ENCODE data around the gene HOXD10. TPM values are rescaled to one million over a fixed set of nuclear protein-coding genes. Genes with fewer than 3 reads are reported as not detected.

HOXD10 gene
- total RNA-seq, 1 experiment from 2014 or later, result not detected

DNA sequence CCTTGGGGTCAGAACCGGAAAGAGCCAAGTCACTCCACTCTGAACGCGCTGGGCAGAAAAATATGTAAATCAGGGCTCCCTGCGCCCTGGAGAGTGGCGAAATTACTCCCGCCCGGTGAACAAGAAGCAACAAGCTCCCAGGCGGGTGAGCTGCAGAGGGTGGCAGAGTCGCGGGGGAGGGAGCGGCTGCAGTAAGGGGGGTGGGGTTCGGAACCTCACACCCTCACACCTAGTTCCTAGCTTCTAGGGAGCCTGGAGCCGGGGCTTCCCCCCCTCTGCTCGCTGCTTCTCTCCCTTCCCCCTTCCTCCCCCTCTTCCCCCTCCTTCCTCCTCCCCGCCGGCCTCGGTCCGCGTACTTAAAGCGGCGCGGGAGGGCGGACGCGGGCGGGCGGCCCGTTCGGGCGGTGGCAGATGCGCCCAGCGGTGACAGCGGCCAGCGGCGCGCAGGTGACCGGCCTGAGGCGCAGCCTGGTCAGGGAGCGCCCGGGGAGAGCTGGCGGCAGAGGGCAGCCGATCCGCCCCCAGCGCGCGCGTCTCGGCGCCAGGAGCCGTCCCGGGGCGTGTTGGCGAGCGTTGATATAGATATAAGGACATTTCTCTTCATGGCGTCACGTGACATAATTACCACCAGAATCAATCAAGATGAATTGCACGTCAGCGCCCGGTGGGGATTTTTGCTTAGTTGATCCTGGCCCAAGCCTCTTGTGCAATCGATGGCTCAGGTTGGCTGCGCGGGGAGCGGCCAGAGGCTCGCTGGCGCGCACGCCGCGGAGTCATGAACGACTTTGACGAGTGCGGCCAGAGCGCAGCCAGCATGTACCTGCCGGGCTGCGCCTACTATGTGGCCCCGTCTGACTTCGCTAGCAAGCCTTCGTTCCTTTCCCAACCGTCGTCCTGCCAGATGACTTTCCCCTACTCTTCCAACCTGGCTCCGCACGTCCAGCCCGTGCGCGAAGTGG lies 9.7 kb upstream of the HOXD10 start, which contains the start of gene HOXD11:
Gene HOXD11 (plus strand): TSS at position 700 of the 959 bp plus-strand sequence. CDS start 76 bp downstream, at position 776.
- DNase-seq (ENCODE audit: low spot score), result no peak

DNA sequence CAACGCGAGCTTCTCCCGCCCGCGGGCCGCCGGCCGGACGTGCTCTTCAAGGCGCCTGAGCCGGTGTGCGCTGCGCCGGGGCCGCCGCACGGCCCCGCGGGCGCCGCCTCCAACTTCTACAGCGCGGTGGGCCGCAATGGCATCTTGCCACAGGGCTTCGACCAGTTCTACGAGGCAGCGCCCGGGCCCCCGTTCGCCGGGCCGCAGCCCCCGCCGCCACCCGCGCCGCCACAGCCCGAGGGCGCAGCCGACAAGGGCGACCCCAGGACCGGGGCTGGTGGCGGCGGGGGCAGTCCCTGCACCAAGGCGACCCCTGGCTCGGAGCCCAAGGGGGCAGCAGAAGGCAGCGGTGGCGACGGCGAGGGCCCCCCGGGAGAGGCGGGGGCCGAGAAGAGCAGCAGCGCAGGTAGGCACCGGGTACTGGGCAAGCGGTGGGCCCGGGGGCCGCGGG lies 8.8 kb upstream of the HOXD10 start:
- DNase-seq (ENCODE audit: low spot score), result no peak

DNA sequence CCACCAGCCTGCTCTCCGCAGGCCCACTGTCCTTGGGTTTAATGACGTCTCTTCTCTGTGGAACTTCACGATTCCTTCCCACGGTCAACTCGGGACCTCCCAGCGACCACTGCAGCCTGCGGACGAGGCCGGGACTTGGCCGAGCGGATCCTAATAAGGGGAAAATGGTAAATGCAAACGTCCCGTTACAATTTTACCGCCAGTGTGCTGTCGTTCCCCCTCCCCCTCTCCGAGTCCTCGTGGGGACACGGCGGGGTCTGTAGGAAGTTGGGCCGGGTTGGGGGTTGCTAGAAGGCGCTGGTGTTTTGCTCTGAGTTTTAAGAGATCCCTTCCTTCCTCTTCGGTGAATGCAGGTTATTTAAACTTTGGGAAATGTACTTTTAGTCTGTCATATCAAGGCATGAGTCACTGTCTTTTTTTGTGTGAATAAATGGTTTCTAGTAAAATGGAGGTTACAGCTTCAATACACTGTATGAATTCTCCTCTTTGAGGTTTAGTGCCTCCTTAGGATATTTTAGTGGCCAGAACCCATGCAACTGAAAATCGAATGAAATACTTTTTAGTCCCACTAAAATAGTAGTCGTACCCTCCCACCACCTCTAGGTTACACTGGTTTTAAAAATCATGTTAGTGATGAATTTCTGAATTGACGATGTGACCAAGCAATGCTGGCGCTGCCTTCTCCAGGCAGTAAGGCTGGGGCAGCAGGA lies 7.2 kb upstream of the HOXD10 start:
- no peak for DNase-seq (ENCODE audit: low spot score)

DNA sequence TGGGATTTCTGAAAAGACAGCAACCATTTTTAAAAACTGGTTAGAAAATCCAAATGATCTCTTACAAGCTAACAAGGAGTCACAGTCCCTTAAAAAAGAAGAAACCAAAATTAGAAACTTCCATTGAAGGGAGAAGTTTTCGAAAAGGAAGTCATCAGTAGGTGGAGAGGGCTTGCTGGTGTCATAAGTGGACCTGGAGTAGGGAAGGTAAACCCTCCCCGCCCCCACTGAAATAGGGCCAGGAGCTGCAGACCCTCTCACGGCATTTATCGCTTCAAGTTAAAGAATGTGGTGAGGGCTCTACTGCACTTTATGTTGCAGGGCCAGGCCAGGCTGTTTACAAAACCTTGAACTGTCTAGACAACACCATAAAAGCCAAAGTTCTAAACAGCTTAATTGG lies 6.6 kb upstream of the HOXD10 start:
- no peak for DNase-seq (ENCODE audit: low spot score)

DNA sequence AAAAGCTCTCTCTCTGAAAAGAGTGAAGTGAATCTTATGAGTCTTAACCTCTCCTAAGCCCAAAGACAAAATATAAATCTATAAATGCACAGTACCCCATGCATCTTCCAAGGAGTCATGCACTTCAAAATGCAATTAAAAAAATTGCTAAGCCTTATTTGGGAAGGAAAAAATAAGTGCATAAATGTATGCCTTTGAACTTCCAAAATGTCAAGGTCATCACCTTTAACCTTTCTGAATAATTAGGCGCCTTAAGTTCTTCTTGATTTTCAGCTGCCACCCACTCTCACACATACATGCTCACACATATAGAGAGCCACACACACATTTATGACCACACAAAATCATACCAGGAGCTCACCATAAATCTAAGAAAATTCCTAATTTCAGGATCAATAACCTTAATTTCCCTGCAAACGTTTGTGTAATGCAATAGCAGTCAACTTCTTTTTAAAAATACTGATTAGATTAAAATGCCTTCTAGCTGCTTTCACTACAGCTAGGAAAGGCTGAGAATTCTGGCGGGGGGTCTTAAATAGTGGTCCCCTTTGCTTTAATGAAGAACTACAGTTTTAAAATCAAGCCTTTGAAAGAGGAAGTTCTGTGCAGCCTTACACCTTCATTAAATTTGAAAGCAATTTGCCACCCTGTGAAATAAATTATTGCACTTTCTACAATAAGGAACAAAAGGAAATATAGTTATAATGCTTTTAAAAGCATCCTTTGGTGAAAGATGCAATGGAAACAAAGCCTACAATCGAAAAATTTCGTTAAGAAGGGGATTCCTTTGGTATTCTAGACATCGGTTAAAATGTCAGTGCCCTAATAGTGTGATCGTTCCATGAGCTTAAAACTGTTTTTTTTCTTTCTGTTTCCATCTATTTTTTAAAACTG lies 5.9 kb upstream of the HOXD10 start:
- no peak for DNase-seq (ENCODE audit: low spot score)

DNA sequence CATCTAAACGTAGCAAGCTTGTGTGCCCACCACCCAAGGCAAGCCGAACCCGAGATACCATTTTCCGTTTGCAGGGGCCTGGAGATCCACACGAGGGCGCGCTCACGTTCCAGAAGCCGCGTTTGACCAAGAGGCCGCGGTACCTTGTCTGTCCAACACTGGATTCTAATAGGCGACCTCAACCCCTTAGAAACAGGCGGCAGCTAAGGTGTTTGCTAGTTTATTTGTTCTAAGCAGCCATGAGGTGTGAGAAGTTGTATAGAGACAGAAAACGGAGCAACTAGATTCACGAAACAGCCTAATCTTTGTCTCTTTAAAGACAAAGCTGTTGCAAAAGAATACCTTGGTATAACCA lies 5.3 kb upstream of the HOXD10 start:
- peak; percentile 34 for DNase-seq (ENCODE audit: low spot score)

DNA sequence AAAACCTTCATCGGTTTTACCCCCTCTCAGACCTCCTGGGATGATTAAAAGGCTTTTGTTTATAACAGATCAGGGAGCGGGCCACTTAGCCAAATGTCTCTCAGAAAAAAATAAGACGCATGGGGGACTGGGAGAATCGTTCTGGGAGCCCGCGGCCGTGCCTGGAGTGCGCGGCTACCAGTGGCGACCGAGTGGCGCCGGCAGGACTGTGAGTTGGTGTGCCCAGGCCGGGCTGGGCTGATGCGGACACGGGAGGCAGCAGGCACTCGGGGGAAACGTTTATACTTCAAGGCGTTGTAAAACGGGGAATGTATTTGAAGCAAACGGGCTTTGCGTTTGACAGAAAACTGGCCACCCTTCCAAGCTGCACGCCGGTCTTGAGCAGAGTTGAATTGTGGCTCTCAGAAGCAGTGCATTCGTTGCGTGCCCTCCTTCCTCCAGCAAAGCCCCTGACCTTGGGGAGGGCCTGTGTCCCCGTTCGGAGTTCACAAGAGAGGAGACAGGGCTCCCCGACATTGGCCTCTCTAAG lies 4.7 kb upstream of the HOXD10 start:
- no peak for DNase-seq (ENCODE audit: low spot score)

DNA sequence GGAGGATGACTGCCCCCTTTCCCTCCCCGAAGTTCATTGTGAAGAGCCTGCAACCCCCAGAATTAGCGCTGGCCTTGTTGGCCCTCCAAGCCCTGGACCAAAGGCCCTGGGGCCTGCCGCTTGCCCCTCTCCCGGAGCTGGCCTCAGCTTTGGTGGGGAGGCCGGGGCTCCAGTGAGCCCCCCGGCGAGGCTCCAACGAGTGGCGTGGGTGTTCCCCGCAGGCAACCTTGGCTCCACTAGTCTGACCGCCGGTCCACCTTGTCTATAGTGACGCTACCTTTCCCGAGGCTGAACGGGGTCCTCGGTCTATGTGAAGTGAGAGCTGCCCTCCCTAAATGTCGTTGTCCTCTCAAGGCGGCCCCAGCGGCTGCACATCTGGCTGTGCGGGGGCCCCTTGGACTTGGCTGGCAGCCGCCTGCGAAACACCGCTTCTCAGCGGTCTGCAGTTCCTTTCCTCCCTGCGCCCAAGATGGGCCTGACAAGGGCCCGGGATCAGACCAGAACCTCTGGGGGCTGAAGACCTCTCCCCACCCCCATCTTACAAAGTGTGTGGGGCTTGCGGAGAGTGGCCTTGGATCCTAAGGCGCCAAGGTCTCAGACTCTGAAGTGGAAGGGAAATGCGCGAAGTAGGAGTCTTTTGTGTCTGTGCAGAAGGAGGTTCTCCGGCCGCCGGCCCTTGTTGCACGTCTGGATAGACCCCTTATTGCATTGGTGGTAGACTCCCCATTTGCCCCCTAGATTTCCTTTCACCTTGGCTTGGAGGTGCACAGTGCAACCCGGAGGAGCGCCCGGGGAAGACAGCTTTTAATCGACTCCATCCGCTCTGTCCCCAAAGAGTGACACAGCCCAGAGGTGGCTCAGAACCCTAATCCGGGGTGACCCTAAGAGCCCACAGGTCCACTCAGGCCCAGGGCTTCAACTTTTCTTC lies 3.9 kb upstream of the HOXD10 start:
- no peak for DNase-seq (ENCODE audit: low spot score)

DNA sequence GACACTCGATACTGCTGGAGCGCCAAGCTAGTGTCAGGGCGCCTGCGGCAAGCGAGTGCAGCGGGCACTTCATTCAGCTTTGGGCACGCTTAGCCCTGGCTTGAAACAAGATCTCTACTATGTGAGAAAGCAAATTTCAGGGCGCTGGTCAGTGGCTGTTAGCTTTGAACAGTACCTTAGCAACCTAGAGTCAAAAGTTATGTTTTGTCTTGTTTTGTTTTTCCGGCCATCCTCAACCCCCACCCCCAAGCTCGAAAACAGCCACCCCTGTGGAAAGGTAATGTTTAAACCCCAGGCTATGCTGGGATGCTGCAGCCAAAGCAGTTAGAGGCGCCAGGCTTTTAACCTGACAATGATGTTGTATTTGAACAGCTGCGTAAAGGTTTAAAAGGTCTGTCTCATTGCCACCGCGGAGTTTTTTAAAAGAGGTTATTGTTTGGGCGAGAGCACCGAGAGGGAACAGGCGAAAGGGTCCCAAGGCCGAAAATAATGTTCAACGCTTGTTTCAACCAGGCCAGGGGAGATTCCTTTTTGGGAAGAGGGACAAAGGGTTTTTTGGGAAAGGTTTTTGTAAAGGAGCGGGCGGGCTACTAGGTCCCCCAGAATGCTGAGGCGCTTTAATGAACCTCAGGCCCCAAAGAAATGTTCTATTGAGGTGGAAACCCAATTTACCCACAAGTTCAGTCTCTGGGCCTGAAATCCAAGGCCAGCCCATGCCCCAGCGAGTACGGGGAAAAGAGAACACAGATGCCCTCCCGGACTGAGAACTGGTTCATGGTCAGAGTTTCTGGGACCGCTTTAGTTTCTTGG lies 2.3 kb upstream of the HOXD10 start:
- no peak for DNase-seq (ENCODE audit: low spot score)

DNA sequence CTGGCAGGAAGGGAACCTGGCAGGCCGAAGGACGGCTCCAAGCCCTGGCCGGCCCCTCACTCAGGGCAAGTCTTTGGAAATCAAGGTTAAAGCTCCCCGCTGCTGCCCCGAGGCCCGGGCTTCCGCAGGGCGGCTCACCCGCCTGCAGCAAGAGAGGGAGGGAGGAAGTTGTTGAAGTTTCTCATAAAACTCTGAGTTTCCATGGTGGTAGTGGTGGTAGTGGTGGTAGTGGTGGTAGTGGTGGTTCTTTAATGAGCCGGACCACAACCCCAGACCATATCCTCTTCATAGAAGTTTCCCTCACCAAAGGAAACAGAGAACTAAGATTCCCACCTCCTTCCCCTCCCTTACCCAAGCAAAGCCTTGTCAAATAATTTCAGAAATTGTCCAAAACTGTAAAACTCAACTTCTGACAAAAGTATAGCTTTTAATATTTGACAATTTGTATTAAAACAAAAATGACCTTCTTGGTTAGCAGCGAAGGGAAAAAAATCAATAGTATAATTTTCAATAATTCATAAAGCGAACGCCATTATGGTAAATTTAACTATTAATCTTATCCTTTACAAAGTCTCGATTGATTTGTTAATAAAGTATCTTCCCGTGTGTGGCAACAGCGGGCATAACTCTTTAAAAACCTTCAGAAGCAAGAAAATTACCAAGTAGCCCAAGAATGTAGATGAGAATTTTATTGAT lies 1.5 kb upstream of the HOXD10 start:
- DNase-seq (ENCODE audit: low spot score), result no peak

DNA sequence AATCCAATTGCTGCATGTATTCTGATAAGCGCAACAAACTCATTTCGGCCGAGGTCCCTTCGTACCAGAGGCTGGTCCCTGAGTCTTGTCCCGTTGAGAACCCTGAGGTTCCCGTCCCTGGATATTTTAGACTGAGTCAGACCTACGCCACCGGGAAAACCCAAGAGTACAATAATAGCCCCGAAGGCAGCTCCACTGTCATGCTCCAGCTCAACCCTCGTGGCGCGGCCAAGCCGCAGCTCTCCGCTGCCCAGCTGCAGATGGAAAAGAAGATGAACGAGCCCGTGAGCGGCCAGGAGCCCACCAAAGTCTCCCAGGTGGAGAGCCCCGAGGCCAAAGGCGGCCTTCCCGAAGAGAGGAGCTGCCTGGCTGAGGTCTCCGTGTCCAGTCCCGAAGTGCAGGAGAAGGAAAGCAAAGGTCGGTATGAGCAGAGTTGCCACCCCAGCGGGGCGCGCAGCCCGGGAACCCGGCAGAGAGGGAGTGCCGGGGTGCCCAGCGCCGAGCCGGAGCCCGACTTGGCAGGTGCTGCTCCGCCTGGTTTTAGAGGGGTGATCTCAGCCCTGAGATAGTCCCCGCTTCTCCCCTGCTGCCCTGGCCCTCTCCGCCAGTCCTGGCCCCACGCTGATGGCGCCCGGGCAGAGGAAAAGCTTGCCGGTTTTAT lies 714 bp downstream of the HOXD10 start:
- no peak for DNase-seq (ENCODE audit: low spot score)

DNA sequence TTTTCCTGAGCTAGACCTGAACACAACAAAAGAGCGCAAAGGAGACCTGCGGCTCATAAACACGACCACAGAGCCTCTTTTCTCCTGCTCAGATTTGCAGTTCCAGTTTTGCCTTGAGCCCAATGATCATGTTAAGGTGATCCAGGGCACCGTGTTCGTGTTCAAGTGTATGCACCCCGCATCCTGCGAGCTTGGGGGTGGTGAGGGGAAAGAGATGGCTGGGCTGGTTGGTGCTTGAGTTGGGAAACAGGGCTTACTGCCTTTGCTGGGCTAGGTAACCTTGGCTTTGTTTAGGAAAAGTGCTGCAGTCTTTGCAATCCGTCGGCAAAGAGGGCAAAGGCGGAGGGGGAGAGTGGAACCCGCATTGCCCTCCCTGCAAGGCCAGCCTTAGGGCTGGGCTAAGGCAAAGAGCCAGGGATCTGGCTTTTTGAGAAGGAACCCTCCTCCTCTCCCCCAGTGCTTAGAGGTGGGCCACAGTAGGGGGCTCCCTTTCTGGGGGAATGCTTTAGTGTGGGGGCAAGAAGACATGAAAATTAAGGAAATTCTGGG lies 1.3 kb downstream of the HOXD10 start:
- no peak for DNase-seq (ENCODE audit: low spot score)

DNA sequence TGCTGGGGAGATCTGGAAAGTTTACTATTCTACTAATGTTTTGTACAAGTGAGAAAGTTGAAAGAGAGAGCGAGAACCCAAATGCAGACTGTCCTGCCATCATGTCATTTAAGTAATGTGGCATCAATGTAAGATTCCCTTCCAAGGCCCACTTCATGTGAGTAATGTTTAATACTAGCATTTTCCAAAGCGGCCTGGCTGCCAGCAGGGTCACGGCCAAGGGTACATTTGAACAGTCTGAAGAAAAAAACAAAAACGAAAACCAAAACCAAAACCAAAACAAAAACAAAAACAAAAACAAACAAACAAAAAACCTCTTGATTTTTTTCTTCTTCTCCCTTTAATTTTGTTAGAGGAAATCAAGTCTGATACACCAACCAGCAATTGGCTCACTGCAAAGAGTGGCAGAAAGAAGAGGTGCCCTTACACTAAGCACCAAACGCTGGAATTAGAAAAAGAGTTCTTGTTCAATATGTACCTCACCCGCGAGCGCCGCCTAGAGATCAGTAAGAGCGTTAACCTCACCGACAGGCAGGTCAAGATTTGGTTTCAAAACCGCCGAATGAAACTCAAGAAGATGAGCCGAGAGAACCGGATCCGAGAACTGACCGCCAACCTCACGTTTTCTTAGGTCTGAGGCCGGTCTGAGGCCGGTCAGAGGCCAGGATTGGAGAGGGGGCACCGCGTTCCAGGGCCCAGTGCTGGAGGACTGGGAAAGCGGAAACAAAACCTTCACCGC lies 2.2 kb downstream of the HOXD10 start:
- DNase-seq (ENCODE audit: low spot score), result peak; percentile 64

DNA sequence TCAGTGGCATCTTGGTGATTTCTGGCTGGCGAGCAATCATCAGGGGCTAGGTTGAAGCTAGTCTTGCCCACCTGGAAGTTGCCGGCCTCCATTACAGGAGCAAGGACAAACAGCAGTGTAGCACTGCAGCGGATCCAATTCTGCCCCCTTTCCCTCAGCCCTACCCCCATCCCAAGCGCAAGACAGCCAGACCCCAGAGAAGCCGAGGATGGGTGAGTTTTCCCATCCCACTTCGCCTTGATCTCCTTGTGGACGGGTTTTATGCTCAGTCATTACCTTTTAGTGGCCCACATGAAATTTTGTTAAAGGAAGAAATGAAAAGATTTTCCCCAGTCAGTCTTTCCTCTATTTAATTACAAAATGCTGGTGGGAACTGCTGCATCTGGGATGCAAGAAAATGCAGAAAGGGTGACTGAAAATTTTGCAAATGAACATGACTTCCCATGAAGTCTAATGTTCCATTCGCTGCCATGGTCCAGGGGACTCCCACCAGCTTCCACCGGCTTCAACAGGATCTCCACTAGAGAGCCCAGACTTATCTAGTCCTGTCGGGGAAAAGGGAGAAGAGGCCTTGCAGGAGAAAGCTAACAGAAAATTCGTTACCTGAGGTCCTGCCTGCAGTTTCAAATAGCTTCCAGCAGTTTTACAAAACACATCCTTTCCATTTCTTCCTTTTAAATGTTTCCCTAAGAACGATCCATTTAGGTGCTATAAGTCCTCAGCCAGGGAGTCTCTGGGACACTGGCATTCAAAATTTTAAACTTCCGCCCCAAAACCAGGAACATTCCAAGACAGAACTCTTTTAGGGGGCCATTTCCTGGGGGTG lies 4.0 kb downstream of the HOXD10 start:
- no peak for DNase-seq (ENCODE audit: low spot score)

DNA sequence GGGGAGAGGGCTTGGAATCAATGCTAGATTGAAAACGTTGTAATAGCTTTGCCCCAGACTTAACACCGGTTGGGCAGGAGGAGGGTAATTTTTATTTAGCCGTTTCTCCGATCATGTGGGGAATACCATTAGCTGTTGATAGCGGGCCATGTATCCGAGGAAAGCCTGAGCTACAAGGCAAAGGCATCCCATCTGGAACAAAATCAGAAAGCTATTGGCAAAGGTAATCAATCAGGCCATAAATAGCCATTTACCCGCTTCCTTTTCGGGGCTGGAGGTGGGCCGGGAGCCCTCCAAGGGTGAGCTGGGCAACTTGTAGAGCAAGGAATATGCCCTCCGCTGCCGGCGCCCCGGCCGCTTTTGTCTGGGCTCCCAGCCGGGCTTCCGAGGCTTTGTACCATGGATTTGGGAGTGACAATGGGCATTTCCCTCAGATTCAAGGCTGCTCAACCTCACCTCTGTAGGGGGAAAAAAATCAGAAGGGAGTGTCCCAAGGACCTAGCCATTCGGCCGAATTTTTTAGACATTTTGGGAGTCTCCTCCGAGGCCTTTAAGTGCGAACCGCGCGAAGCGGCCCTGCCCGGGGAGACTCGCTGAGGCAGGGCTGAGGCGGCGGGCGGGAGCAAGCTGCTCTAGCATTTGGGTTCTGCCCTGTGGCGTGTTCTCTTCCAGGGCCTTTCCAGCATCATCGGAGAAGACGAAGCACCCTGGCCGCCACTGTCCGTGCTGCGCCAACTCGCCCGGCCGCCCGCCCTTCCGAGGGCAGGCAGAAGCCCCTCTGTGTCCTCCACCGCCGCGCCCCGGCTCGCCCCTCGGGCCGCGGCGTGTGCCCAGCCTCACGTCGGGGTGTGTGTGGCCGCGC lies 4.8 kb downstream of the HOXD10 start:
- no peak for DNase-seq (ENCODE audit: low spot score)
